Fibroblast of pulmonary artery (primary cell): ENCODE results near the gene BASP1.

Source experiments
- DNase-seq: peaks from one replicate; pipeline ENCODE4 v3.0.0-alpha.2; 2010; ENCODE audit warnings: low read depth
- H3K4me3 ChIP-seq: replicated peaks from 2 replicates; pipeline ENCODE4 v1.5.1; 2011; ENCODE audit warnings: low read depth, mild to moderate bottlenecking, control low read depth, low read length, moderate library complexity
- CTCF ChIP-seq: IDR thresholded peaks from 2 replicates; pipeline ENCODE4 v1.5.1; 2011; ENCODE audit warnings: mild to moderate bottlenecking, control low read depth, low read length, inconsistent platforms; ENCODE audit errors: missing control alignments

The BASP1 gene

GRCh38 chr5:17292434-17293015 is 75.1 kb downstream of the BASP1 start:
- TF ChIP-seq CTCF = no peak
- no peak for DNase-seq
- H3K4me3 ChIP-seq = no peak overlapping the region

- TF ChIP-seq CTCF = no peak
- H3K4me3 ChIP-seq = no peak overlapping the region
- no peak for DNase-seq
Measured at GRCh38 chr5:17294639-17295311, 77.3 kb downstream of the BASP1 start.

- DNase-seq = no peak
- H3K4me3 ChIP-seq = no peak overlapping the region
- TF ChIP-seq CTCF = no peak
Measured at GRCh38 chr5:17295671-17296070, 78.2 kb downstream of the BASP1 start.

GRCh38 chr5:17302106-17302505 is 84.7 kb downstream of the BASP1 start:
- DNase-seq = no peak
- TF ChIP-seq CTCF = no peak
- H3K4me3 ChIP-seq = no peak overlapping the region

- H3K4me3 ChIP-seq = no peak overlapping the region
- TF ChIP-seq CTCF = no peak
- peak; percentile 71 for DNase-seq
Measured at GRCh38 chr5:17302604-17303003, 85.2 kb downstream of the BASP1 start.

- no peak overlapping the region for H3K4me3 ChIP-seq
- no peak for TF ChIP-seq CTCF
- peak; percentile 44 for DNase-seq
Measured at GRCh38 chr5:17304282-17304681, 86.9 kb downstream of the BASP1 start.

- TF ChIP-seq CTCF = no peak
- no peak overlapping the region for H3K4me3 ChIP-seq
- peak; percentile 44 for DNase-seq
Measured at GRCh38 chr5:17305017-17305416, 87.6 kb downstream of the BASP1 start.
